GM19240 (cell line): Measurements from ENCODE around the gene GK2.

Source experiments
- DNase-seq: peaks from one replicate; pipeline ENCODE4 v3.0.0; 2011; ENCODE audit warnings: low spot score; ENCODE audit not compliant: insufficient read length

GK2 gene

GRCh38 chr4:79390890-79391289 lies 17.1 kb downstream of the GK2 start:
- DNase-seq: no peak

GRCh38 chr4:79385641-79386040 lies 22.4 kb downstream of the GK2 start:
- DNase-seq: no peak

GRCh38 chr4:79381161-79381560 lies 26.9 kb downstream of the GK2 start:
- no peak for DNase-seq

- no peak for DNase-seq
Measured at GRCh38 chr4:79370026-79370425, 38.0 kb downstream of the GK2 start.

GRCh38 chr4:79367096-79367495 lies 40.9 kb downstream of the GK2 start:
- no peak for DNase-seq

- DNase-seq: no peak
Measured at GRCh38 chr4:79366422-79366821, 41.6 kb downstream of the GK2 start.

- no peak for DNase-seq
Measured at GRCh38 chr4:79364061-79364460, 44.0 kb downstream of the GK2 start.

- no peak for DNase-seq
Measured at GRCh38 chr4:79362626-79363025, 45.4 kb downstream of the GK2 start.

GRCh38 chr4:79360006-79360405 lies 48.0 kb downstream of the GK2 start:
- DNase-seq: no peak

- DNase-seq: no peak
Measured at GRCh38 chr4:79358438-79358837, 49.6 kb downstream of the GK2 start.

- no peak for DNase-seq
Measured at GRCh38 chr4:79357365-79357764, 50.7 kb downstream of the GK2 start.
